HCT116 (cell line): ENCODE measurements around the gene PPP3CB. TPM values are rescaled to one million over a fixed set of nuclear protein-coding genes. Genes with fewer than 3 reads are reported as not detected.

Source experiments
- ATAC-seq: fragments of 200-7000 bp; cut with Tn5 transposase; 2 replicates; pipeline ENCODE4 v1.9.1; 2020; ENCODE audit warnings: mild to moderate bottlenecking, moderate library complexity
- BruUV-seq: library from RNA; stranded (reverse); fragments of 400-500 nt; replicated peaks from 2 replicates; lab custom pipeline; 2021; lab: Mats Ljungman, UMichigan
- CTCF ChIA-PET: fragments of 300-600 bp; sonication (Branson Sonifier 250); formaldehyde crosslinking; loops from one replicate; lab custom pipeline; 2021; ENCODE audit warnings: antibody characterized with exemption; lab: Charles Lee
- POLR2A ChIA-PET: fragments of 300-600, 350-600 bp; sonication (Branson Sonifier 250); formaldehyde crosslinking; loops from one replicate; lab custom pipeline; 2021; ENCODE audit warnings: antibody characterized with exemption; lab: Charles Lee
- RAD21 ChIA-PET, 2 experiments: fragments of 300-600 bp; sonication (Branson Sonifier 250); formaldehyde crosslinking; loops; one replicate each; lab custom pipeline; 2023; ENCODE audit warnings: low total read pairs in 2 of 2; ENCODE audit not compliant: uncharacterized antibody in 2 of 2, unreplicated experiment in 2 of 2, low non-redundant PET in 1 of 2; lab: Charles Lee
- DNase-seq: peaks from one replicate; pipeline ENCODE4 v3.0.0-alpha.2; 2010; ENCODE audit warnings: low read depth, low spot score
- H2AFZ ChIP-seq: fragments of 200-600 bp; shearing (Covaris generic), sonication (generic); 2 replicates; pipeline ENCODE4 v1.6.1; 2017; ENCODE audit warnings: low read depth, mixed run types, mixed read lengths, antibody characterized with exemption, low read length; ENCODE audit not compliant: poor library complexity, severe bottlenecking
- H3K27ac ChIP-seq: 2 replicates; pipeline ENCODE4 v1.5.1; 2012; ENCODE audit warnings: low read depth, low read length
- H3K27me3 ChIP-seq: fragments of 200-600 bp; sonication (generic); 2 replicates; pipeline ENCODE4 v1.6.1; 2016; ENCODE audit warnings: mixed run types, low read length, mixed read lengths; ENCODE audit not compliant: insufficient read depth
- H3K36me3 ChIP-seq, 2 experiments: fragments of 200-500 bp in 1 of 2; fragments of 200-600 bp in 1 of 2; sonication (Bioruptor generic) in 1 of 2; sonication (generic) in 1 of 2; 2 replicates each; pipeline versions ENCODE4 v1.5.1 to v1.6.1; 2014 to 2016; ENCODE audit warnings: low read length in 2 of 2, inconsistent platforms in 1 of 2, mixed read lengths in 1 of 2, mixed run types in 1 of 2; ENCODE audit not compliant: insufficient read depth in 2 of 2, control insufficient read depth in 1 of 2
- H3K4me1 ChIP-seq, 2 experiments: fragments of 200-600 bp in 1 of 2; sonication (generic) in 1 of 2; 2 replicates each; pipeline versions ENCODE4 v1.5.1 to v1.6.1; 2012 to 2017; ENCODE audit warnings: low read length in 2 of 2, inconsistent platforms in 1 of 2, mild to moderate bottlenecking in 1 of 2, mixed read lengths in 1 of 2, mixed run types in 1 of 2, moderate library complexity in 1 of 2; ENCODE audit not compliant: insufficient read depth in 2 of 2, control insufficient read depth in 1 of 2
- H3K4me2 ChIP-seq: fragments of 200-600 bp; sonication (generic); 2 replicates; pipeline ENCODE4 v1.6.1; 2017; ENCODE audit warnings: mixed run types, low read length, mixed read lengths
- H3K4me3 ChIP-seq, 2 experiments: fragments of 200-600 bp in 1 of 2; sonication (generic) in 1 of 2; replicated peaks in 1 of 2; 2 replicates each; pipeline ENCODE4 v1.5.1; 2011 to 2016; ENCODE audit warnings: low read length in 2 of 2, control low read depth in 1 of 2, low read depth in 1 of 2, mild to moderate bottlenecking in 1 of 2, mixed read lengths in 1 of 2, mixed run types in 1 of 2
- H3K79me2 ChIP-seq: fragments of 200-600 bp; sonication (generic); 2 replicates; pipeline ENCODE4 v1.6.1; 2017; ENCODE audit warnings: mild to moderate bottlenecking, mixed run types, low read length, moderate library complexity, mixed read lengths; ENCODE audit not compliant: insufficient read depth
- H3K9ac ChIP-seq: fragments of 200-600 bp; sonication (generic); 2 replicates; pipeline ENCODE4 v1.6.1; 2016; ENCODE audit warnings: low read length, mixed read lengths
- H3K9me2 ChIP-seq: fragments of 200-600 bp; sonication (generic), shearing (Covaris generic); 2 replicates; pipeline ENCODE4 v1.6.1; 2017; ENCODE audit warnings: mixed run types, mild to moderate bottlenecking, moderate library complexity; ENCODE audit not compliant: insufficient read depth
- H3K9me3 ChIP-seq, 2 experiments: fragments of 200-500 bp in 1 of 2; fragments of 200-600 bp in 1 of 2; sonication (Bioruptor generic) in 1 of 2; sonication (generic) in 1 of 2; 2 replicates each; pipeline ENCODE4 v1.6.1; 2014 to 2017; ENCODE audit warnings: low read length in 2 of 2, mixed read lengths in 2 of 2, inconsistent platforms in 1 of 2, low read depth in 1 of 2, mild to moderate bottlenecking in 1 of 2, mixed run types in 1 of 2, moderate library complexity in 1 of 2; ENCODE audit not compliant: control insufficient read depth in 1 of 2, insufficient read depth in 1 of 2
- H4K20me1 ChIP-seq: fragments of 200-600 bp; sonication (generic), shearing (Covaris generic); 2 replicates; pipeline ENCODE4 v1.6.1; 2017; ENCODE audit warnings: mixed run types, mild to moderate bottlenecking, moderate library complexity; ENCODE audit not compliant: insufficient read depth
- ATF3 ChIP-seq: IDR thresholded peaks from 2 replicates; pipeline ENCODE4 v1.6.1; 2012
- CEBPB ChIP-seq: IDR thresholded peaks from 2 replicates; pipeline ENCODE4 v1.6.1; 2012; ENCODE audit warnings: low read depth
- EGR1 ChIP-seq: IDR thresholded peaks from 2 replicates; pipeline ENCODE4 v1.6.1; 2012; ENCODE audit warnings: low read depth
- ELF1 ChIP-seq: IDR thresholded peaks from 2 replicates; pipeline ENCODE4 v1.6.1; 2012; ENCODE audit warnings: low read depth, borderline replicate concordance
- EZH2 ChIP-seq: fragments of 200-600 bp; sonication (generic); IDR thresholded peaks from 2 replicates; pipeline ENCODE4 v1.6.1; 2017; ENCODE audit warnings: antibody characterized with exemption, mixed run types
- EZH2phosphoT487 ChIP-seq: fragments of 200-600 bp; IDR thresholded peaks from 2 replicates; pipeline ENCODE4 v1.6.1; 2018; ENCODE audit warnings: antibody characterized with exemption, borderline replicate concordance
- FOSL1 ChIP-seq: IDR thresholded peaks from 2 replicates; pipeline ENCODE4 v1.6.1; 2012; ENCODE audit warnings: low read depth
- MAX ChIP-seq: IDR thresholded peaks from 2 replicates; pipeline ENCODE4 v1.6.1; 2012
- POLR2A ChIP-seq: IDR thresholded peaks from 2 replicates; pipeline ENCODE4 v1.7.0; 2011; ENCODE audit warnings: borderline replicate concordance; ENCODE audit not compliant: insufficient read depth, insufficient read length; ENCODE audit errors: extremely low read depth
- REST ChIP-seq: IDR thresholded peaks from 2 replicates; pipeline ENCODE4 v1.6.1; 2012; ENCODE audit warnings: low read depth
- SIN3A ChIP-seq: IDR thresholded peaks from 2 replicates; pipeline ENCODE4 v1.6.1; 2012; ENCODE audit warnings: low read depth
- SP1 ChIP-seq: IDR thresholded peaks from 2 replicates; pipeline ENCODE4 v1.6.1; 2012; ENCODE audit warnings: low read depth
- ZBTB33 ChIP-seq: IDR thresholded peaks from 2 replicates; pipeline ENCODE4 v1.6.1; 2011; ENCODE audit warnings: mild to moderate bottlenecking, low read length, moderate library complexity; ENCODE audit not compliant: insufficient replicate concordance; ENCODE audit errors: extremely low read depth
- ZNF274 ChIP-seq: fragments of 200-500 bp; sonication (Bioruptor generic); IDR thresholded peaks from 2 replicates; pipeline ENCODE4 v1.6.1; 2014; ENCODE audit warnings: mild to moderate bottlenecking, low read depth, low read length, inconsistent platforms
- intact Hi-C: fragments of 100-400 bp; cut with micrococcal nuclease; formaldehyde crosslinking; loops from 2 replicates; pipeline ENCODE4 v1.10.0; 2022
- total RNA-seq: library from RNA; stranded (reverse); gene quantifications from one replicate; pipeline ENCODE4 v1.2.1, GENCODE V29; 2021; ENCODE audit not compliant: unreplicated experiment

The PPP3CB gene
- total RNA-seq, 1 experiment from 2014 or later = 32.0 TPM

GRCh38 chr10:73444457-73444856 lies 51.4 kb downstream of the PPP3CB start:
- no peak overlapping the region for H2AFZ ChIP-seq
- H3K27ac ChIP-seq = no peak overlapping the region
- no peaks in the 10 kb centered on the region for H3K79me2 ChIP-seq
- no peak overlapping the region for H3K9ac ChIP-seq
- H3K9me2 ChIP-seq = no peaks in the 10 kb centered on the region
- no peaks in the 10 kb centered on the region for H3K9me3 ChIP-seq
- ATAC-seq (no peak), DNase-seq (no peak)
- TF ChIP-seq ZNF274 = no peak
- ChIA-PET CTCF (no interaction called here), RAD21 (no interaction called here), POLR2A (no interaction called here)
- no peaks in the 10 kb centered on the region for H3K27me3 ChIP-seq
- intact Hi-C loops = no loop called here
- BruUV-seq = no TSS peak
- peaks cover 0 to 8% of the 10 kb centered on the region in 2 experiments; a peak in 2 of 4 replicates for H3K4me1 ChIP-seq
- H3K4me3 ChIP-seq = no peak overlapping the region
- no peak overlapping the region for H3K4me2 ChIP-seq
- no peaks in the 10 kb centered on the region for H4K20me1 ChIP-seq
- 0 out of 4 replicates have a peak, but pooled peaks cover 0 to 2% of the 10 kb centered on the region in 2 experiments for H3K36me3 ChIP-seq

- Histone ChIP-seq H3K27ac (no peak overlapping the region), H3K36me3 (peaks cover 5 to 7% of the 10 kb centered on the region in 2 experiments; a peak in 1 of 4 replicates), H3K9me3 (no peaks in the 10 kb centered on the region), H3K27me3 (no peaks in the 10 kb centered on the region), H3K9ac (no peak overlapping the region), H3K4me1 (peaks cover 0 to 10% of the 10 kb centered on the region in 2 experiments; a peak in 2 of 4 replicates), H3K9me2 (no peaks in the 10 kb centered on the region), H2AFZ (no peak overlapping the region), H4K20me1 (no peaks in the 10 kb centered on the region), H3K4me2 (peak overlapping the region; percentile 27), H3K79me2 (no peaks in the 10 kb centered on the region), H3K4me3 (no peak overlapping the region)
- intact Hi-C loops = no loop called here
- ATAC-seq (peak; percentile 38; the same call in 1 of the 2 replicates), DNase-seq (no peak)
- RAD21 ChIA-PET = no interaction called here
- TF ChIP-seq EZH2 = no peak
- no peak for TF ChIP-seq REST
- peak; percentile 55; the same call in 1 of the 2 replicates for TF ChIP-seq EGR1
- TF ChIP-seq ELF1 = no peak
- TF ChIP-seq CEBPB = no peak
- TF ChIP-seq SIN3A = no peak
- TF ChIP-seq EZH2phosphoT487 = no peak
- TF ChIP-seq MAX = no peak
- no peak for TF ChIP-seq ATF3
- 0 out of 2 replicates have a peak, but pooled peaks have one; percentile 26 for TF ChIP-seq FOSL1
- no peak for TF ChIP-seq SP1
- no peak for TF ChIP-seq ZBTB33
- TF ChIP-seq POLR2A = no peak
- POLR2A ChIA-PET = interaction anchor here (0.8 kb wide), 1 partner anchor 28 kb away, joined by 3 read pairs; no protein-coding TSS in a partner anchor
- CTCF ChIA-PET = no interaction called here
- no TSS peak for BruUV-seq
Measured at GRCh38 chr10:73439605-73440312, 56.1 kb downstream of the PPP3CB start.
